ENCODE data around the gene PRSS33.

Gene PRSS33

DNA sequence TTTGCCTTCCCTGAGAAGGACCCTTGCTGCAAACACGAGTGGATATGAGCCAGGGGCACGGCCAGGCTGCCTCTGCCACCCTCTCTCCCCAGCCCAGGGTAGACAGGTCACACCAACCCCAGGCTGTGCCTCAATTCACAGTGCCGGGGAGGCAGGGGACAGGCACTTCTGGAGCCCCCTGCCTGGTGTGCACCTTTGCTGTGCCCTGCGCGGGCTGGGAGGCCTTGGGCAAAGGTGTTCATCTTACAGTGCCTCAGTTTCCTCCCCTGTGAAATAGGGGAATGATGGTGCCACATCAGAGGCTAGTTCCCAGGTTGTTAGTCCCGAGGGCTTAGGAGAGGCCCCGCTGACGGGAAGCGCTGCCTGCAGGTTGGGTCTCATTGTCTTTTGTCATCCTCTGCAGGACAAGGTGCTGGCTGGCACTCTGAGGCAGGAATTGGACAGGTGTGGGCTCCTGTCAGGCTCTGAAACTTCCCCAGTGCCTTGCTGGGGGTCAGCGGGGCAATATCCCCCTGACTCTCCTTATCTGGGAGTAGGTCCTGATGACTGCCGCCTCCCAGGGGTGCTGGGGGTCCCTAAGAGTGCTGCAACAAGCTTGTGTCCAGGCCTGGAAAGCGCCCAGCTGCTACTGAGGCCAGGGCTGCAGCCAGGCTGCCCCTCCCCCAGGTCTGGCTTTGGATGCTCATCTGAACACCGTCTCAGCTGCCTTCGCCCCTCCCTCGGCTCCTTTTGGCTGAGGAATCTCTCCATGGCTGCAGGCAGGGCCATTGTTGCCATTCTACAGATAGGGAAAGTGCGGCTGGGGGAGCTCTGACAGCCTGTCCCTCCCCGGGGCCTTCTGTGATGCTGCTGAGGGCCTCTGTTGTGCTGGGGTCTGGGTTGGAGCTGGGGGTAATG, 32.8 kb upstream of the PRSS33 start:
- no peak for DNase-seq

DNA sequence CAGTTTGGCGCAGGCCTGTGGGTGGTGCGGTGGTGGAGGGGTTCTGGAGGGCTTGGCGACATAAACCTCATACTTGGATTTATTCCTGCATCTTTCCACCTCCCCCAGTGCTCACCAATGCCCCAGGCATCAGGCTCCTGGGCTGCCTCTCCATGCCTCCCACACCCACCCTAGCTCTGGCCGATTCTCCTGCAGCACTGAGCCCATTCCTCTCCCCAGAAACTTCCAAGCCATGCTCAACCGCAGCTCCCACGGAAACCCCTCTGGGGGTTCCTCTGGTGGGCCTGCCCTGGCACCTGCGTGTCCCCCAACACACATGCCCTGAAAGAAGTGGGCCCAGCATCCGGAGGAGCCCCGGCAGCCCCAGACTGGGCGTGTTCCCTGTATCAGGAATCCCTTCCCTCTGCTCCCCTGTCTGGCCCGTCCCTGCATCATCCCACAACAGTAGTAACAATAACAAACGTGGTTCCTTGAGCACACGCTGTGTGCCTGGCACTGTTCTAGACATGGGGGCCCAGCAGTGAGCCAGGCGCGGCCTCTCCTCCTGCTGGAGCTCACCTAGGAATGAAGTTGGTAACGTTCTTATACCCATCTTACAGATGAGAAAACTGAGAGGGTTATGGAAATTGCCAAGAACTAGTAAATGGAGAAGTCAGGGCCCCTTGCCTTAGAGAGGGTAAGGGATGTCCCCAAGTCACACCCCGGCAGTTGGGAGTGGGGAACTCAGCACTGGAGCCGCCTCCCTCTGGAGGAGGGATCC, 32.0 kb upstream of the PRSS33 start:
- no peak for DNase-seq

DNA sequence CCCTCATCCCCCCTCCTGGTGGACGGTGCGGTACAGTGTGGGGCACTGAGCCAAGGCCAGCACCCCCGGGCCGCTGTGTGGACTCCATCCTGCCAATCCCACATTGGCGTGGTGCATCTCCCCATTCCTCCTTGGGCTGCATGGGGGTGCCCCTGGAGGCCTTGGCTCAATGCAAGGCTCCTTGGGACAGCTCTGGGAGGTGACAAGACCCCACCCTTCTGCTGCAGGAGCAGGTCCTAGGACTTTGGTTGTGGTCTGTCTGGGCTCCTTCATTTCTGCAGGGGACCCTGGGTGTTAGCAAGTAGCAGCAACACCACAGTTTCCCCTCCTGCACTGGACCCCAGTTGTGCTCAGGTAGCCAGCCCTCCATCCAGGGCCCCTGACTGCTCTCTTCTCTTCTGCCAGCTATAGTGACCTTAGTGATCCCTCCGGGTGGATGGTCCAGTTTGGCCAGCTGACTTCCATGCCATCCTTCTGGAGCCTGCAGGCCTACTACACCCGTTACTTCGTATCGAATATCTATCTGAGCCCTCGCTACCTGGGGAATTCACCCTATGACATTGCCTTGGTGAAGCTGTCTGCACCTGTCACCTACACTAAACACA, 31.0 kb upstream of the PRSS33 start:
- DNase-seq = no peak

DNA sequence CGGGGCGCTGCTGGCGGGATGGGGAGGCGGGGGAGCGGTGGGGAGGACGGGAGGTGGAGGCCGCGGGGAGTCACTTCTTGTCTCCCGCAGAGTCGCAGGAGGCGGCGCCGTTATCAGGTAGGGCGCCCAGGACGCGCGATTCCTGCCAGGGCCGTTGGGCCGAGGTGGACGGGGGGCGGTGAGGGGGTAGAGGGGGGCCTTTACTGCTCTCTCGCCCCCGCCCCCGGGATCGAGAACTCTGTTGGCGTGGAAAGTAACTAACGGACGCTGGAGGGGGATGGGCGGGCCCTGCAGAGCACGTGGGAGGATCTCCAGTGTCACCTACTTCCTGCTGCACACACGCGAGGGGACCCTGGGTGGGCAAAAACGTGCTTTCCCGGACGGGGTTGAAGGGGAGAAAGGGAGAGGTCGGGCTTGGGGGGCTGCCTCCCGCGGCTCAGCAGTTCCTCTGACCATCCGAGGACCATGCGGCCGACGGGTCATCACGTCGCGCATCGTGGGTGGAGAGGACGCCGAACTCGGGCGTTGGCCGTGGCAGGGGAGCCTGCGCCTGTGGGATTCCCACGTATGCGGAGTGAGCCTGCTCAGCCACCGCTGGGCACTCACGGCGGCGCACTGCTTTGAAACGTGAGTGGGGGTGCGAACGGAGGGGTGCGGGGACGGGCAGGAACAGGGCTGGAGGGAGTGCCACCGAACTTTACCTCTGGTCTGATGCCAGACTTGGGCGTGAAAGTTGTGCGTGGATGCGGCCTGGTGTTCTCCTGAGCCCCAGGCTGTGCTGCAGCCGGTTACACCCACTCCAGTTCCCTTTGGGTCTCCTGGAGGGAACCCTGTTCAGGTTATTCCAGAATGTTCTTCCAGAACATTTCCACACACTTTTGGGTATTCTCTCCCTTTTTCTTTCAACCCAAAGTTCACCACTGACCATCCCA, 30.2 kb upstream of the PRSS33 start:
- DNase-seq = no peak

DNA sequence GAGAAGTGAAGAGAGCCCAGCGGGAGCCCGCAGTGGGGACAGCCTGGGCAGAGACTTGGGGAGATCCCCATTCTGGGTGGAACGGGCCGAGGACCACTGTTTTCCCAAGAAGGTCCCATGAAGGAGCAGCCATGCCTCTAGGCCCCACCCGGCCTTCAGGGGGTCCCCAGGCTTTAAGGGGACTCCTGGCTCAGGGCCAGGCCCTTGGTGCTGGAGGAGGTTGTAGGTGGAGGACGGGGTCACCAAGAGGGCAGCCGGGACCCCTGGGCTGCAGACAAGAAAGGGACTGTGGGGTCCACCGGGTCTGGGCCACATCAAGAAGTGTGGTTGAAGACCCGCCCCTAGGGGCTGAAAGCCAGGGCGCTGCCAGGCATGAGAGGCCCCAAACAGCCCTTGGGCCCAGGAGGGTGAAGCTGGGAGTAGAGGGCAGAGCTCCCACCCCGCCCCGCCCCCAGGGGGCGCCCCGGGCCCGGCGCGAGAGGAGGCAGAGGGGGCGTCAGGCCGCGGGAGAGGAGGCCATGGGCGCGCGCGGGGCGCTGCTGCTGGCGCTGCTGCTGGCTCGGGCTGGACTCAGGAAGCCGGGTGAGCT, 29.5 kb upstream of the PRSS33 start, which contains the start of gene PRSS21:
TSS of gene PRSS21 (plus strand) at position 487 of the 589 bp plus-strand sequence. CDS start at position 519, 32 bp downstream.
- DNase-seq = no peak

DNA sequence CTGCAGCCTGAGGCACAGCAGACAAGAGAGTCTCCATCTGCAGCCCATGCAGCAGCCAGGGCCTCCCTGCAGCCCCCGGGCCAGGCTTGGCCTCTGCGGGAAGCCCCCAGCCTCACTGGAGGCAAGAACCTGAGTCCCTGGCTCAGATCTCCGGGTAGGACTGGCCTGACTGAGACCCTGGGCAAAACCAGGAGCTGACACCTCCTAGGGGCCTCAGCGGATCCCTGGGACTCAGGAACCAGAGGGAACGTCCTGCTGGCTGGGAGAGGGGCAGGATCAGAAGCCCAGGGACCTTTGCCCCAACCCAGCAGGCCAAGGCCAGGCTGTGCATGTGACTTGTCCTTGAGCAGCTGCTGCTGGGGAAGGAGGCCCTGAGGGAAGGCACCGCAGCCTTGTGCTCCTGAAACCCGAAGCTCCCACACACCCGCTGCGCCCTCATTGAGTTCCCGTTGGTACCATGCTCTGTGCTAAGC, 28.0 kb upstream of the PRSS33 start:
- no peak for DNase-seq

DNA sequence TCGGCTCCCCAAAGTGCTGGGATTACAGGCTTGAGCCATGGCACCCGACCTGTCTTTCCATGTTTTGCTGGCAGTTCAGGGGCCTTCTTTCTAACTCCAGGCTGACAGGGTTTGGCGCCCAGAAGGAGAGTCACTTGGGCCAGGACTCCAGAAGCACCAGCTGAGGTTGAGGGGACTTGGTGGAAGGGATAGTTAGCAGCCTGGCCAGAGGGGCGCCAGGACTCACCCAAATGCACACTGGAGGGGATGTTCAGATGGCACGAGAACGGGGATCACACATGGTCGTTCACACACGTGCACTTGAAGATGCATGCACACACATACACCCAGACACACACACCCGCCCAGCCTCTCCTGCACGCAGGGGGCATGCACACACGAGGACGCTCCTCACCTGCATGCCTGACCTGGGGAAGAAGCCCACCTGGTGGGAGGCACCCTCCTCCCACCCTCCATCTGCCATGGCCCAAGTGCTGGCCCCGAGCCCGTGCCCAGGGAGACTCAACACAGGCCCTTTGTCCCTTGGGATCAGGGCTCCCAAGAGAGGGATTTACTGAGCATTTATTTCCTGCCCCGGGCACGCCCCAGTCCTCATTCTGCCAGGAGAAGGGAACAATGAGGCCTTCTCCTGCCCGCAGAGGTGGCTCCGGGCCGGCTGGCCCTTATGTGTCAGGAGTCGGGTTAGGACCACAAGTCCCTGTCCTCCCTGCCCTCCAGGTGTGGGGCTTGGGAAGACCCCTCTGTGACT, 27.4 kb upstream of the PRSS33 start:
- no peak for DNase-seq

DNA sequence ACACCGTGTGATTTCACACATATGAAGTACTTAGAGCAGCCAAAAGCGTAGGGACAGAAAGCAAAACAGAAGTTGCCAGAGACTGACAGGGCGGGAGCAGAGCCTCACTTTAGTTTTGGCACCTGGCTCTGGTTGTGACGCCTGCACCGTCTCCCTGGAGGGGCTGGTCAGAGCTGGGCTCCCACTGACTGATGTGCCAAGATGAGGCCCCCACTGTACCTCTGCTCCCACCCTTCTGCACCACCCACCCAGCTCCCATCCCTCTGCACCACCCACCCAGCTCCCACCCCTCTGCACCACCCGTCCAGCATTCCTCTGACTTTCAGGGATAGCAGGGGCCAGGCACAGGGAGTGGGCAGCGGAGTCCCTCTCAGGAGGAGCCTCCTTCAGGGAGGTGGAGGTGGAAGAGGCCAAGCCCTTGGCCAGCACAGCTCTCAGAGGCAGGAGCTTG, 26.4 kb upstream of the PRSS33 start:
- no peak for DNase-seq

DNA sequence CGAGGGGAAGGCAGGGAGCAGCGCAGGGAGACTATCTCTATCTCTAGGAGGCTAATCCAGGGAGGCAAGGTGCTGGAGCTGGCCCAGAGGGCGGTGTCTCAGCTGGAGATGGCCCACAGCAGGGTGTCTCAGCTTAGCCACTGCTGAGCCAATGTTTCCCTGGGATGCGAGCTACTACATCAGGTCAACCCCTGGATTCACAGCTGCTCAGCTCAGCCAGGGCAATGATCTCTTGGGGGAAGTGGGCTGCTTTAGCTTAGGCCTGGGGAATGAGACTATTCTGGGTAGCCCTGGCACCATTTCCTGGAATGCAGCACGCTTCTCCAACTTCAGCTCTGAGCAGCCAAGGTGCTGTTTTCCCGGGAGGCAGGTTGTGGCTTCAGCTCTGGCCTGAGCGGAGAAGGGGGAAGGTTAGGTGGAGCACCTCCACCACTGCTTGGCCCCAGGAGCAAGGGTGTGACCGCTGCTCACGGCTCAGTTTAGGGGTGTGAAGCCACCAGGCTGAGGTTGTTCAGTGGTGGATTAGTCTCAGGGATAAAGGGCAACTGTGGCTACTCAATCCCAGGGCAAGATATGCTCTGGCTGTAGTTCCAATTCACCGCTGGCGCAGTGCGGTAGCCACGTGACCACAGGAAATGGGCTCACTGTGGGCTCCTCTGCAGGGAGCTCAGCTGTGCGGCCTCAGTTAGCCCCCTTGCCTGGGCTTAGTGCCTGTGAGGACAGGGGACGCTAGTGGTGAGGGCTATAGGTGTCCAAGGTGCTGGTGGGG, 24.5 kb upstream of the PRSS33 start:
- no peak for DNase-seq

DNA sequence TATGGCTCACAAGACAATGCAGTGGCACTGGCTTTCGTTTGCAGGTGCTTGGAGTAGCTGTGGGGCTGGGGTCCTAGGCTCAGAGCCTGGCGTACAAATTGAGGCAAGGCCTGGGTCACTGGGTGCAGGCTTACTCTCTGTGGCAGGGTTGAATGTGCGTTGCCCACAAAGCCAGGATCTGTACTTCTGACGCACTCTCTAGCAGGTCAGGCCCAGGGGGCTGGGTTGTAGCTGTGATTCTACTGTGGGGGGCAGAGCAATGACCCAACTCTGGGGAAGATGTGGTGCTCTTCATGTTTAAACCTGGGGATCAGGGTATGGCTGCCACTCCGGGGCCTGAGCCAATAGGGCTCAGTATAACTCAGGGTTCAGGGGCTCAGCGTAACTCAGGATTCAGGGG, 23.3 kb upstream of the PRSS33 start:
- DNase-seq = no peak

DNA sequence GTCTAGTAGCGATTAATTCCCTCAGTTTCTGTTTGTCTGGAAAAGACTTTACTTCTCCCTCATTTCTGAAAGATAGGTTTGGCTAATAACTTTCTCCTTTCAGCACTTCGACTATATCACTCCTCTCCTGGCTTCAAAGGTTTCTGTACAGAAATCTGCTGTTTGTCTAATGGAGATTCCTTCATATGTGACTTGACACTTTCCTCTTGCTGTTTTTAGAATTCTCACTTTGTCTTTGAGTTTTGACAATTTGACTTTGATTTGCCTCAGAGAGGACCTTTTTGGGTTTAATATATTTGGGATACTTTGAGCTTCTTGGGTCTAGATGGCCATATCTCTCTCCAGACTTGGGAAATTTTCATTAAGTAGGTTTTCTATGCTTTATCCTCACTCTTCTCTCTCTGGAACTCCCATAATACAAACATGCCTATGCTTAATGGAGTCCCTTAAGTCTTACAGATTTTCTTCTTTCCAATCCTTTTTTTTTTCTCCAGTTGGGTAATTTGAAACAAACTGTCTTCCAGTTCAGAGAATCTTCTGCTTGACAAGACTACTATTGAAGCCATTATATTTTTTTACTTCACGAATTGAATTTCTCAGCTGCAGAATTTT, 21.9 kb upstream of the PRSS33 start:
- DNase-seq = no peak

DNA sequence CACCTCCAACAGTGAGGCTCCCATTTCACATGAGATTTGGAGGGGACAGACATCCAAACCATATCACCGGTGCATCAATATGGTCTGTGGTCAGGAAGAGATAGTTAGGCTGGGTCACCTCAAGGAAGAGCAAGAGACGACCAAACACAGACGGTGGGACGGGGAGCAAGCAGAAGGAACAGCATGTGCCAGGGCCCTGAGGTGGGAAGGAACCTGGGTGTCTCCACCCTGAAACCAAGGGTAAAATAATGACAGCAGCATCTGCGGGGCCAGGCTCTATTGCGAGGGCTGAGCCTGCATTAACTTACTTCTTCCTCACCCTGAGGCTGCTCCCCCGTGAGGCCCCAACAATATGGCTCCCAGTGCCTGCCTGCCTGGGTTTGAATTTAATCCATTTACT, 20.8 kb upstream of the PRSS33 start:
- no peak for DNase-seq

DNA sequence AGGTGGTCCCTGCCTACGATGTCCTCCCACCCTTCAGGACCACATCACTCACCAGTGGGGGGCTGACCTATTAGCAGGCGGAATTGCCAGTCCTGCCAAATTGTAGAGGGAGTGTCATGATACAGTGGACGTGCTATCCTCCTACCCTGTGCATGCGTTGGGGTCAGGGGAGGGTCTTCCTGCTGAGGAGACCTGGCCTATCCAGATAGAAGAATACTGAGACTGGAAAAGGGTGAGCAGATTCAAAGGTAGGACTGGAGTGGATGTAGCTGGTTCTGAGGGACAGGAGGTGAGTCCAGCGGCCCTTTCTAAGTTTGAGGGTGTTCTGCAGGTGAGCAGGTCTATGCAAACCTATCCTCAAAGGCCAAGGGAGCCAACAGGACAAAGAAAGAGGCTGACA, 18.9 kb upstream of the PRSS33 start:
- DNase-seq = no peak

DNA sequence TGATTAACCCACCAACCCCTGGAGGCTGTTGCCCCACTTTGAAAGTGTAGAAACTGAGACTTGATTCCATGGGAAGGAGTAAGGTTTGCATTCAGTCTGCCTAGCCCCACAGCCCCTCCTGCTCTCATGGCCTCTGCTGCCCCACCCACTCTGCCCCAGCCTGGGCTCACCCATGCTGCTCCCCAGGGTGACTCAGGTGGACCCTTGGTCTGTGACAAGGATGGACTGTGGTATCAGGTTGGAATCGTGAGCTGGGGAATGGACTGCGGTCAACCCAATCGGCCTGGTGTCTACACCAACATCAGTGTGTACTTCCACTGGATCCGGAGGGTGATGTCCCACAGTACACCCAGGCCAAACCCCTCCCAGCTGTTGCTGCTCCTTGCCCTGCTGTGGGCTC, 17.4 kb upstream of the PRSS33 start:
- DNase-seq = no peak

DNA sequence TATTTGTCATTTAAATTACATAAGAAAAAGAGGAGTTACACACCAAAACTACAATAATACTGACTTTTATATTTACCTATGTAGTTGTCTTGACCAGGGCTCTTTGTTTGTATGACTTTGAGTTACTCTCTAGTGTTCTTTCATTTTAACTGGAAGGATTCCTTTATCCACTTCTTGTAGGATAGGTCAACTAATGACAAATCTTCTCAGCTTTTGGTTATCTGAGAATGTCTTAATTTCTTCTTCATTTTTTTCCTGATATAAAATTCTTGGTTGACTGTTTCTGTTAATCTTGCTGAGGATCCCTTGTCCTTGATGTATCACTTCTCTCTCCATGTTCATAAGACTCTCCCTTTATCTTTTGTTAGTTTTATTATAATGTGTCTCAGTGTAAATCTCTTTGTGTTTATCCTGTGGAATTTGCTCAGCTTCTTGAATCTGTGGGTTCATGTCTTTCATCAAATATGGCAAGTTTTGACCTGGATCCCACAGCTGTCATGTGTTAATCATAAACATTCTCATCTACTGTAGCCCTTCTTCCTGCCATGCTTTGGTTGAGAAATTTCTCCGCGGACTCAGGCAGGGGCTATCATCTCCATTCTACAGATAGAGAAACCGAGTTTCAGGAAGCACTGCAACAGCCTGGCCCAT, 16.3 kb upstream of the PRSS33 start:
- DNase-seq = no peak

DNA sequence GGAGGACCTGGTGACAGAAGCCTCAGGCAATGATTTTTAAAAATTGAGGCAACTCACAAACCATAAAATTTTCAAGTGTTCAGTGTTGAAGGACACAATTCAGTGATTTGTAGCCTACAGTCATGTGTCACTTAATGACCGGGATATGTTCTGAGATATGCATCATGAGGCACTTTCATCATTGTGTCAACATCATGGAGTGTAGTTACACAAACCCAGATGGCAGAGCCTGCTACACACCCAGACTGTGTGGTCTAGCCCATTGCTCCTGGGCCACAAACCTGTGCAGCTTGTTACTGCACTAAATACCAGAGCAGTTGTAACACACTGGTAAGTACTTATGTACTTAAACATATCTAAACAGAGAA, 12.5 kb upstream of the PRSS33 start:
- DNase-seq = no peak

DNA sequence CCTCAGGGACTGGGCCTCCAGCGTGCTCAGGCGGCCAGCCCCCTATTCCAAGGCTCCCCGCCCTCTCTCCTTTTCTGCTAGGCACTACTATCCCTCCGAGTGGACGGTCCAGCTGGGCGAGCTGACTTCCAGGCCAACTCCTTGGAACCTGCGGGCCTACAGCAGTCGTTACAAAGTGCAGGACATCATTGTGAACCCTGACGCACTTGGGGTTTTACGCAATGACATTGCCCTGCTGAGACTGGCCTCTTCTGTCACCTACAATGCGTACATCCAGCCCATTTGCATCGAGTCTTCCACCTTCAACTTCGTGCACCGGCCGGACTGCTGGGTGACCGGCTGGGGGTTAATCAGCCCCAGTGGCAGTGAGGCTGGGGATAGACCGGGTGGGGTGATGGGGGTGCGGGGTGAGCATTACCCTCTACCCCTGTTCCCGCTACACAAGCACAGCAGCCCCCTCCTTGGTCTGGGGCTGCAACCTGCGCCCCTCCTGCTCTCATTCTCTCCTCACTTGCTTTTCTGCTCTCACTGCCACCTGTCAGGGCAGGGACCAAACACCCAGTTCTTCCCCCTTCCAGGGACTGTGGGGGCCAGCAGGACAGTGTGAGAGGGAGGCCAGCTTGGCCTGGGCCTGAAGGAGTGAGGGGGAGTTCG, 12.0 kb upstream of the PRSS33 start:
- DNase-seq = no peak

DNA sequence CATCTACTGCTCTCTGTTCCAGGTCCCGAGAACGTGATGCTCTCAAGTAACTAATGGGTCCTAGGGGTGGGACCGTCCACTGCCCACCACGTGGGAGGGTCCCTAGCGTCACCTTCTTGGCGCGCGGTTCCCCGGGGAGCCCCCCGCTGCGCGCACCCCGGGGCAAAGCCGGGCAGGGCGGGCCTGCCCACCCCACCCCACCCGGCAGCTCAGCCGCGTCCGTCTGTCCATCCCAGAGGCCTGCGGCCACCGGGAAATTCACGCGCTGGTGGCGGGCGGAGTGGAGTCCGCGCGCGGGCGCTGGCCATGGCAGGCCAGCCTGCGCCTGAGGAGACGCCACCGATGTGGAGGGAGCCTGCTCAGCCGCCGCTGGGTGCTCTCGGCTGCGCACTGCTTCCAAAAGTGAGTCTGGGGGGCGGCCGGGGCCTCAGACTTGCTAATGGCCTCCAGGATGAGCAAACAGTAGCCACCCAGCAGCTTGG, 11.4 kb upstream of the PRSS33 start:
- no peak for DNase-seq

All from T-helper 9 cell (primary cell).